GM19238 (cell line): ENCODE results near the gene RRAD.
"Not testable (repeated sequence)": the region's sequence is repeated elsewhere in the genome, so short reads cannot be mapped to it uniquely, and the experiment has no call there.

Source experiments
- DNase-seq: peaks from one replicate; pipeline ENCODE4 v3.0.0; 2011; ENCODE audit warnings: low spot score; ENCODE audit not compliant: insufficient read length

RRAD gene, protein sequence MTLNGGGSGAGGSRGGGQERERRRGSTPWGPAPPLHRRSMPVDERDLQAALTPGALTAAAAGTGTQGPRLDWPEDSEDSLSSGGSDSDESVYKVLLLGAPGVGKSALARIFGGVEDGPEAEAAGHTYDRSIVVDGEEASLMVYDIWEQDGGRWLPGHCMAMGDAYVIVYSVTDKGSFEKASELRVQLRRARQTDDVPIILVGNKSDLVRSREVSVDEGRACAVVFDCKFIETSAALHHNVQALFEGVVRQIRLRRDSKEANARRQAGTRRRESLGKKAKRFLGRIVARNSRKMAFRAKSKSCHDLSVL

DNA sequence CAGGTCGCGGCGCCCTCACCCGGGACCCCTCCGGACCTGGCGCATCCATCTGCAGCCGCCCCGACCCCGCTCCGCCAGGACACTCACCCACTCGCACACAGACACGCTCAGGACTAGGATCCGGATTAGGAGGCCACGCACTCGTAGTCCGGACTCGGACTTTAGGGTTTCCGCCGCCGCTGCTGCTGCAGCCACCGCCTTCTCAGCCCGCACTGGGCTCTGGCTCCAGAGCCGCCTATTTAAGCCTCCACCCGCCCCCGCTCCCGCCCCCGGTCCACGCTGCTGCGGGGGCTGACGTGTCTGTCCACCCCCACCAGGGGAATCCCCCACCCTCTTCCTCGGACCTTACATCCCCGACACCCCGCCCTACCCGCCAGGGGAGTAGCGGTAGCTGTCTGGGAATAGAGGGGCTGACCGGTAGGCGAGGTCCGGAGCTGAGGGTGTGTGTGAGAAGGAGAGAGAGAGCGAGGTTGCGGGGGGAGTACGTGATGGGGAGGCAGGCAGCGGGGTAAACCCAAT lies at the start of gene RRAD:
RRAD (minus strand) TSS at position 214 of the 519 bp plus-strand sequence. CDS start 356 bp downstream, outside the sequence.
- no peak for DNase-seq

DNA sequence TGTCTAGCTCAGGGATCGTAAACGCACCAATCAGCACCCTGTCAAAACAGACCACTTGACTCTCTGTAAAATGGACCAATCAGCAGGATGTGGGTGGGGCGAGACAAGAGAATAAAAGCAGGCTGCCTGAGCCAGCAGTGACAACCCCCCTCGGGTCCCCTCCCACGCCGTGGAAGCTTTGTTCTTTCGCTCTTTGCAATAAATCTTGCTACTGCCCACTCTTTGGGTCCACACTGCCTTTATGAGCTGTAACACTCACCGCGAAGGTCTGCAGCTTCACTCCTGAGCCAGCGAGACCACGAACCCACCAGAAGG lies 49.6 kb upstream of the RRAD start:
- DNase-seq: not testable (repeated sequence)

DNA sequence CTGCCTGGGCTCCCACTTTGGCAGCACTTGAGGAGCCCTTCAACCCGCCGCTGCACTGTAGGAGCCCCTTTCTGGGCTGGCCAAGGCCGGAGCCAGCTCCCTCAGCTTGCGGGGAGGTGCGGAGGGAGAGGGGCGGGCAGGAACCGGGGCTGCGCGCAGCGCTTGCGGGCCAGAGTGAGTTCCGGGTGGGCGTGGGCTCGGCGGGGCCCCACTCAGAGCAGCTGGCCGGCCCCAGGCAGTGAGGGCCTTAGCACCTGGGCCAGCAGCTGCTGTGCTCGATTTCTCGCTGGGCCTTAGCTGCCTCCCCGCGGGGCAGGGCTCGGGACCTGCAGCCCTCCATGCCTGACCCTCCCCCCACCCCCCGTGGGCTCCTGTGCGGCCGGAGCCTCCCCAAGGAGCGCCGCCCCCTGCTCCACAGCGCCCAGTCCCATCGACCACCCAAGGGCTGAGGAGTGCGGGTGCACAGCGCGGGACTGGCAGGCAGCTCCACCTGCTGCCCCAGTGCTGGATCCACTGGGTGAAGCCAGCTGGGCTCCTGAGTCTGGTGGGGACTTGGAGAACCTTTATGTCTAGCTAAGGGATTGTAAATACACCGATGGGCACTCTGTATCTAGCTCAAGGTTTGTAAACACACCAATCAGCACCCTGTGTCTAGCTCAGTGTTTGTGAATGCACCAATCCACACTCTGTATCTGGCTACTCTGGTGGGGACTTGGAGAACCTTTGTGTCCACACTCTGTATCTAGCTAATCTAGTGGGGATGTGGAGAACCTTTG lies 49.0 kb upstream of the RRAD start:
- not testable (repeated sequence) for DNase-seq

DNA sequence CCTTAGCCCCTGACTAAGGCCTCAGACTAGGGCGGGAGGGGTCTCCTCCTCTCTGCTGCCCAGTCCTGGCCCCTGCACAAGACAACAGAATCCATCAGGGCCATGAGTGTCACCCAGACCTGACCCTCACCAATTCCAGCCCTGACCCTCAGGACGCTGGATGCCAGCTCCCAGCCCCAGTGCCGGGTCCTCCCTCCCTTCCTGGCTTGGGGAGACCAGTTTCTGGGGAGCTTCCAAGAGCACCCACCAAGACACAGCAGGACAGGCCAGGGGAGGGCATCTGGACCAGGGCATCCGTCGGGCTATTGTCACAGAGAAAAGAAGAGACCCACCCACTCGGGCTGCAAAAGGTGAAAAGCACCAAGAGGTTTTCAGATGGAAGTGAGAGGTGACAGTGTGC lies 48.4 kb upstream of the RRAD start:
- DNase-seq: no peak

DNA sequence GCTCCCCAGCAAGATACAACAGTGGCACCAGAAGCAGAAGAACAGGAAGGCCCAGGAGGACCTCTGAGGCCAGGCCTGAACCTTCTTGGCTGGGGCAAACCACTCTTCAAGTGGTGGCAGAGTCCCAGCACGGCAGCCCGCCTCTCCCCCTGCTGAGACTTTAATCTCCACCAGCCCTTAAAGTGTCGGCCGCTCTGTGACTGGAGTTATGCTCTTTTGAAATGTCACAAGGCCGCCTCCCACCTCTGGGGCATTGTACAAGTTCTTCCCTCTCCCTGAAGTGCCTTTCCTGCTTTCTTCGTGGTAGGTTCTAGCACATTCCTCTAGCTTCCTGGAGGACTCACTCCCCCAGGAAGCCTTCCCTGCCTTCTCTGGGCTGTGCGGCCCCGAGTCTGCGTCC lies 47.6 kb upstream of the RRAD start:
- DNase-seq: no peak

DNA sequence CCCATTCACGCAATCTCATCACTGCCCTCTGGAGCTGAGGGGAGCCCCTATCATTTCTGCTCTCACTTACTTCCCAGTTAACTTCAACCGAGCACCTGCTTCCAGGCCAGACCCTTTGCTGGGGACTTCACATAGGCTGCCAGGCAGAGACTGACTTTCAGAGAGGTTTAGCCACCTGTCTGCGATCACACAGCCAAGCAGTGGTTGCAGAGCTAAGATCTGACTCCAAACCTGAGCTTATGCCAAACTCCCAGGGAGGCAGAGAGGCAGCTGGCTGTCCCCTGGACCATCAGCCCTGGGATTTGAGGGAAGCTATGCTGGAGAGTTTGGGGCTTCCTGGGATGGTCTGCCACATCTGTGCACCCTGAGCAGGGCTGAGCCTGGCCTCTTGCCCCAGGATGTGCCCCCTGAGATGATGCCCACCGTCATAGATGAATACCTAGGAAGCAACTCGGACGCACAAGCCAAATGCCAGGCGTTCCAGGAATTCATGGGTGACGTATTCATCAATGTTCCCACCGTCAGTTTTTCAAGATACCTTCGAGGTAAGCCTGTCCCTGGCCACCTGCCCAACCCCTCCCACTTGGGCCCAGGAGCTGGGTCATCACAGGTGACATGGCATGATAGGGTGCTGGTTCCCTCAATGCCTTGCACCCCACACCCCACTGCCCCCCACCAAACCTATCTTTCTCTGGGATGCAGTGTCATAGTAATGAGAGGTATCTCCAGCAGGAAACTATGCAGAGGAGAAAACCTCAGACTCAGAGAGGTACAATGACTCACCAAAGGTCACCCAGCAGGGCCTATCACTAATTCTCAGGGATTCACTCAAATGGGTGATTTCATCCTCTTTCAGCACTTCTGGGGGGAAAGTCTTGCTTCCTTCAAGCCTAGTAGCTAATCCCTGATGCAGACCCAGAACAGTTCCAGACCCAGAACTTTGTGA lies 45.7 kb upstream of the RRAD start:
- DNase-seq: no peak

DNA sequence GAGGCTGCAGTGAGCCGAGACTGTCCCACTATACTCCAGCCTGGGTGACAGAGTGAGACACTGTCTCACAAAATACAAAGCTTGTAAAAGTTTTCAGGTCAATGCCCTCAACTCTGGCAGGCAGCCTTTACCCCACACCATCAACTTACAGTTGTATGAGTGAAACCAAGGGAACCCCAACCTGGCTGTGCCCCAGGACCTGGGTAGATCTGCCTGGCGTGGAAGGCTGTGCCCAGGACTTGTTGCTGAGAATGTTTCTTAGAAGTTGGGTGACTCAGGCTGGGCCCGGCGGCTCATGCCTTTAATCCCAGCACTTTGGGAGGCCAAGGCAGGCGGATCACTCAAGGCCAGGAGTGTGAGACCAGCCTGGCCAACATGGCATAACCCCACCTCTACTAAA lies 43.5 kb upstream of the RRAD start:
- no peak for DNase-seq

DNA sequence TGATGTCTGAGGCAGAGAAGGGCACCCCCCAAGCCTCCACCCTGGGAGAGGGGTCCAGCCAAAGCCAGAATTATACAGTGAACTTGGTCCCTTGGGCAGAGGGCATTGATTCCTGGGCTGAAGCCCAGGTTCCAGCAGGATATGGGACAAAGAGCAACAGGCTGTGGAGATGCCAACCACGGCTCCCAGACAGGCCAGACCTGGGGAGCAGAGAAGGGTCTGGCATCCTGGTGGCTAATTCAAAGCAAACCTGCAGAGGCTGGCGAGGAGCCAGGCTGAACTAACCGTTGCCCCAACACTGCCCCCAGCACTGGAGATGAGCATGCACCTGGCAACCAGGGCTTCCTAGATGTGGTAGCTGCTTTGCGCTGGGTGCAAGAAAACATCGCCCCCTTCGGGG lies 38.7 kb upstream of the RRAD start:
- DNase-seq: no peak

DNA sequence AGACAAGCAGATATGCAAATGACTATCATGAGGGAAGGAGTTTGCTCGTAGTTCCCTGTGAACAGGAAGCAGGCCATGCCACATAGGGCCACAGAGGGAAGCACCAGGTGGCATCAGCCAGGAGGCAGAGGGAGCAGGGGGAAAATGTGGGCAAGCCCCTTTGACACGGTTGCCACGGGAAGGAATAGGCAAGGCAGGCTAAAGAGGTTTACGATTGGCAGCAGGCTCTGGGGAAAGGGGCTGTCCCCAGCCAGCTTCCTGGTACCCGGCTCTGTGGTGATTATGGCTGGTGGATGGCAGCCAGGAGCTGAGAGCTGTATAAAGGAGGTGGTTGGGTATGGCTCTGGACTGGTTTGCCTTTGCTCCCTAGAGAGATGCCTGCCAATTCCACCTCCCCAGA lies 36.6 kb upstream of the RRAD start:
- no peak for DNase-seq

DNA sequence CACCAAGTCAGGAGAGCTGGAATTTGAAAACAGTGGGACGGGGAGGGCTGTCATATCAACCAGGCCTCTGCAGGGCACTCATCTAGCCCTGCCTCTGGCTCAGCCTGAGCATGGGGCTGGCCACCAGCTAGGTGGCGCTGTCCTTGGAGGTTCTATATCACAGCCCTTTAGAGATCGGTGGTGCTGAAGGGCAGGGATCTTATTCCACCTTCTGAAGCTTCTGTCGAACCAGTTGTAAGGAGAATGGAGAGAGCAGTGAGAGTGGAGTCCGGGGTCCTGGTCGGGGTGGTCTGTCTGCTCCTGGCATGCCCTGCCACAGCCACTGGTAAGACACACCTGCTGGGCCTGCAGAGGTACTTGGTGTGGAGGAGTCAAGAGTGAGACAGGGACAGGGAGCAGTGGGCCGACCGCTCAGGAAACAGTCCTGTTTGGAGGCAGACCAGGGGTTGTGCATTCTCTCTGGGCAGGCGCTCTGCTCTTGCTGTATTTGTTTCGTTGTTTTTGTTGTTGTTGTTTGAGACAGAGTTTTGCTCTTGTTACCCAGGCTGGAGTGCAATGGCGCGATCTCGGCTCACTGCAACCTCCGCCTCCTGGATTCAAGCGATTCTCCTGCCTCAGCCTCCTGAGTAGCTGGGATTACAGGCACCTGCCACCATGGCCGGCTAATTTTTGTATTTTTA lies 35.9 kb upstream of the RRAD start, which contains the start of gene CES3:
CES3 (plus strand) TSS at position 202 of the 680 bp plus-strand sequence; CDS start at position 244, 42 bp downstream.
- DNase-seq: peak; percentile 48

DNA sequence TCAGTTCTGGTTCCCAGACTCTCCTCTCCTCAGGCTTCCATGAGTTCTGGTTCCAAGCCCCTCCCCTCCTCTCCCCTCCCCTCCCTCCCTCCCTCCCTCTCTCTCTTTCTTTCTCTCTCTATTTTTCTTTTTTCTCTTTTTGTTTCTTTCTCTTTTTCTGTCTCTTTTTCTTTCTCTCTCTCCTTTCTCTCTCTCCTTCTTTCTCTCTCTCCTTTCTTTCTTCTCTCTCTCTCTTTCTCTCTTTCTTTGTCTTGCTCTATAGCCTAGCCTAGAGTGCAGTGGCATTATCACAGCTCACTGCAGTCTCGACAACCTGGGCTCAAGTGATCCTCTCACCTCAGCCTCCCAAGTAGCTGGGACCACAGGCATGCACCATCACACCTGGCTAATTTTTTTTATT lies 34.9 kb upstream of the RRAD start:
- DNase-seq: no peak

DNA sequence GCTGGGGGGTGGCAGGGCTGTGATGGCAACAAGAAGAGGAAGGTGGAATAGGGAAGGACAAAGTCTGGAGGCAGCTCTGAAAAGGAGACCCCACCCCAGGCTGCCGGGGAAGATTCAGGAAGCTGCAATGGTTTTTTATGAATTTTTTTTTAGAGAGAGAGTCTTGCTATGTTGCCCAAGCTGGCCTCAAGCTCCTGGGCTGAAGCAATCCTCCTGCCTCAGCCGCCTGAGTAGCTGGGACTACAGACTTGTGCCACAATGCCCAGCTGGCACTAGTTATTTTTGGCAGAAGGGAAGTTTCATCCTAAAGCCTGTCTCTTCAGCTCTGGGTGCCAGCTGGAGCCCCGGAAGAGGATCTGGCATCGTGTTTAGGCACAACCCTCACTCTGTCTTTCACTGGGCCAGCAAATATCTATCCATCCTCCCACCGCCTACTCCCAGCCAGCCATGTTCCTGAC lies 34.4 kb upstream of the RRAD start:
- DNase-seq: no peak

DNA sequence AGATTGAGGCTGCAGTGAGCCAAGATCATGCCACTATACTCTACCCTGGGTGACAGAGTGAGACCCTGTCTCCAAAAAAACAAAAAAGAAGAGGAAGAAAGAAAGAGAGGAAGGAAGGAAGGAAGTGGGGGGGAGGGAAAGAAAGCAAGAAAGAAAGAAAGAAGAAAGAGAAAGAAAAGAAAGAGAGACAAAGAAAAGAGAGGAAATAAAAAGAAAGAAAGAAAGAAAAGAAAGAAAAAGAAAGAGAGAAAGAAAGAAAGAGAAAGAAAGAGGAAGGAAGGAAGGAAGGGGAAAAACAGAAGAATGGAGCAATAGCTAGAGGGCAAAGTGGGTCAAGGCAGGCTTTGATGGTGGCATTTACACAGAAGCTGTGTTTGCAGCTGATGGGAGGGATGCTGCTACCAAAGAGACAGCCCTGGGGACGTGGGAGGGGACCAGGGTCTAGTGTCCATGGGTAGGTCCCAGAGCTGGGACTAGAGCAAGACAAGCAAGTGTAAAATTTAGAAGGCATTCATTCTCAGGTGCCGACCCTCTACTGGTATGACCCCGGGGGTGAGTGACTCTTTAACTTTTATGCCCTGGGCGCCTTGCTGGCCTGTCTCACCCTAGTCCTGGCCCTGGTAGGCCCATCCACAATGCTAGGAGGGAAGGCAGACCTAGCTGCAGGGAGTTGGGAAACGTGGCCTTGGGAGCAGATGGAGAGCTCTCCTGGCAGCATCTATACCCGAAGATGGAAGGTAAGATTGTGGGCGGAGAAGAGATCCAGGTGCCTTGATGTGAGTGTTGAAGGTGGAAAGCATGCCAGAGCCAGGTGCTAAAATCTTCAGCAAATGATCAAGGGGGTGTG lies 33.7 kb upstream of the RRAD start:
- no peak for DNase-seq

DNA sequence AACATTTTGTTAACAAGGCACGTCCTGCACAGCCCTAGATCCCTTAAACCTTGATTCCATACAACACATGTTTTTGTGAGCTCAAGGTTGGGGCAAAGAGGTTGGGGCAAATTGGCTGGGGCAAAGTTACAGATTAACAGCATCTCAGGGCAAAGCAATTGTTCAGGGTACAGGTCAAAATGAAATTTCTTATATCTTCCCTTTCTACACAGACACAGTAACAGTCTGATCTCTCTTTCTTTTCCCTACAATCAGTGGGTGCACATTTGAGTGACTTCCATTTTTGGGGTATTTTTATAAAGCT lies 30.8 kb upstream of the RRAD start:
- DNase-seq: not testable (repeated sequence)

DNA sequence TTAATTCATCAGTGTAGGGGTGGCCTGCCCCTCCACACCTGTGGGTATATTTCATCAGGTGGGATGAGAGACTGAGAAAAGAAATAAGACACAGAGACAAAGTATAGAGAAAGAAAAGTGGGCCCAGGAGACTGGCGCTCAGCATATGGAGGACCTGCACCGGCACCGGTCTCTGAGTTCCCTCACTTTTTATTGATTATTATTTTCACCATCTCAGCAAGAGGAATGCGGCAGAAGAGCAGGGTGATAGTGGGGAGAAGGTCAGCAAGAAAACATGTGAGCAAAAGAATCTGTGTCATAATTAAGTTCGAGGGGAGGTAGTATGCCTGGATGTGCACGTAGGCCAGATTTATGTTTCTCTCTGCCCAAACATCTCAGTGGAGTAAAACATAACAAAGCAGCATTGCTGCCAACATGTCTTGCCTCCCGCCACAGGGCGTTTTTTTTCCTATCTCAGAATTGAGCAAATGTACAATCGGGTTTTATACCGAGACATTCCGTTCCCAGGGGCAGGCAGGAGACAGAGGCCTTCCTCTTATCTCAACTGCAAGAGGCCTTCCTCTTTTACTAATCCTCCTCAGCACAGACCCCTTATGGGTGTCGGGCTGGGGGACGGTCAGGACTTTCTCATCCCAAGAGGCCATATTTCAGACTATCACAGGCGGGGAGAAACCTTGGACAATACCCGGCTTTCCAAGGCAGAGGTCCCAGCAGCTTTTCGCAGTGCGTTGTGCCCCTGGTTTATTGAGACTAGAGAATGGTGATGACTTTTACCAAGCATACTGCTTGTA lies 30.2 kb upstream of the RRAD start:
- DNase-seq: not testable (repeated sequence)

DNA sequence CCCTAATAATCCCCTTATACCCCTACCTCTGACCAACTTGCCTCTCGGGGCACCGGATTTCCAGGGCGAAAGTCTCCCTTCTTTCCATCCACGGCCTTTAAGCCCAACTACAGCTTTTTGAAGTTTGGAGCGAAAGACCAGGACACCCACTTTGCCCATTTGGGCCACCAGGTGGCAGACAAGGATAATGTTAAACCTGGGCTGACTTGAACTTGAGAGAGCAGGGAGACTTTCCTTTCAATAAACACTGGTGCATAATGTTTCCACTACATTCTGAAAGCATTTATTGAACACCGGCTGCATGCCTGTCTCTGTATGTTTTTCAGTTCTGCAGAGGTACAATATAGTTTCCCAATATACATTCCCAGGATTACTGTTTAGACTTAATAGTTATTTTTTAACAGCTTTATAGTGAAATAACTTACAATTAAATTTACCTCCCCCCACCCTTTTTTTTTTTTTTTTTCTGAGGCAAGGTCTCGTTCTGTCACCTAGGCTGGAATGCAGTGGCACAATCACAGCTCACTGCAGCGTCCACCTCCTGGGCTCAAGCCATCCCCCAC lies 28.8 kb upstream of the RRAD start:
- DNase-seq: peak; percentile 57

DNA sequence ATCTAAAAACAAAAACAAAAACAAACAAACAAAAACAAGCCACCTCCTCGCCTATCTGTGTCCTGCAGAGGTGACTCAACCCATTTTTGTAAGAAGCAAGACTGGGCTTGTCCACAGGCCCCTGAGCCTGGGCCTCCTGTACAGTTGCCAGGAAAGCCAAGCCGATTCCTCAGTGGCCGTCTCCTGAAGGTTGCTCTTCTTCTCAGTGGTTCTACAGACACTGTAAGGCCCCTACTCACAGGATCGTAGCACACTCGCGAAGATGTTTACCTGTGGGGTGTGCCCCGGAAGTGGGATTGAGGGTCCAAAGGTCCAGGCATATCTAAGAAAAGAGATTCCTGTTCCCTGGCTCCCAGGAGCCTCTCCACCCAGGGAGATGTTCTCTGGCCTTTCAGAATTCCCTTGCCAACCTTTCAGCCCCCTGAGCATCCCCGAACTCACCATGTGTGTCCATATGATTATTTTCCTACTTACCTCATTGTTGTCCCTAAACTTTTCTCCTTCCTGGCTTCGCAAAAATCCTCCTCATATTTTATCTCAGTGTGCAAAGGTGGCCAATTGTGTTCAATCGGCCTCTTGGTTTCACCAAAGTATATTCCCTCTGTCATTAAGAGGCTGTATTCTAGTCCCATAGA lies 28.2 kb upstream of the RRAD start:
- no peak for DNase-seq

DNA sequence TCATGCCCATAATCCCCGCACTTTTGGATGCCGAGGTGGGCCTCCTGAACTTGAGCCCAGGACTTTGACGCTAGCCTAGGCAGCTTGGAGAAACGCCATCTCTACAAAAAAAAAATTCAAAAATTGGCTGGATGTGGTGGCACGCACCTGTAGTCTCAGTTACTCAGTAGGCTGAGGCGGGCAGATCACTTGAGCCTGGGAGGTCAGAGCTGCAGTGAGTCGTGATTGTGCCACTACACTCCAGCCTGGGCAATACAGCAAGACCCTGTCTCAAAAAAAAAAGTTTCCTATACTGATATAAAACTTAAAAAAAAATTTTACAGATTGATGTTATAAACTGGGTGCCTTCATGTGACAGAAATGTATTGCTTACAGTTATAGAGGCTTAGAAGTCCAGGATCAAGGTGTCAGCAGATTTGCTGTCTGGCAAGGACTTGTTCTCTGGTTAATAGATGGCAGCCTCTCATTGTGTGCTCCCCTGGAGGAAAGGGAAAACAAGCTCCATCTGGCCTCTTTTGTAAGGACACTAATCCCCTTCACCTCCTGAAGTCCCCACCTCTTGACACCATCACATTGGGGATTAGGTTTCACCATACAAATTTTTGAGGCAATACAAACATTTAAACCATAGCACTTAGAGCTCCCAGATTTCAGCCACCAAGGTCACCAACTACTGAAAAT lies 27.2 kb upstream of the RRAD start:
- DNase-seq: no peak
